ENCODE data around the gene VPS51.

VPS51 gene

DNA sequence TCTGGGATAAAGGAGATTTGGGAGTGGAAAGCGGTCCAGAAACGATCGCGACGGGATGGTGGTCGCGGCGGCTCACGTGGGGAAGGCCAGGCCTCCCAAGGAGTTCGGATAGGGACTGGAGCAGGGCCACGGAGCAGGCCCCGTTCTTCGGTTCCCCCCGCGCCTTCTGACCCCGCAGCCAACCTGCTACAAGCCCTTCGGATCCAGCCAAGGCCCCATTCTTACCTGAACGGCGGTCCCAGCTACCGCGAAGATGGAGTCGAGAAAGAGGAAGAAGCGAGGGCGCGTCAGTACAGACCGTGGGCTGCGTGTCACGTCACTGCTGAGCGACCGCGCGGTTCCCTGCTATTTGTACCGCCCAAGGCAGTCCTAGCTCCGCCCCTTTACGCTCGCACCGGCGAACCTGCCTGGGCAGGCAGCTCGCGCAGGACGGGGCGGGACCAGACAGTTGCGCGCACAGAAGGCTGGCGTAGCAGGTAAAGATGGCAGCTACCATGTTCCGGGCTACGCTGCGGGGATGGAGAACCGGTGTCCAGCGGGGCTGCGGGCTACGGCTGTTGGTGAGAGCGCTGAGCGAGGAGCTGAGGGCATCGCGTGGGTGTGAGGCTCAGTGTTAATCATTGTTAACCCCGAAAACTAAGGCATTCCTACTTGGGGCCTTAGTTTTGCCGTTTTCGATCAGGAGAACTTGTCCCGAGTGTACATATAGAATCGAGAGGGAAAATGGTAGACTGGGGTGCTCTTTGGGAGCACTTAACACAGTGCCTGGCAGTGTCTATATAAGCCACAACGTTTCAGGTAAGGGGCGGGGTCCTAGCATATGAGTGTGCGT, 26.1 kb downstream of the VPS51 start, which contains the start of the genes FAU and MRPL49:
Gene FAU (minus strand): TSS at position 270 of the 832 bp plus-strand sequence. CDS start 321 bp downstream, outside the sequence.
Gene MRPL49 (plus strand): TSS at position 457 of the 832 bp plus-strand sequence. CDS start 26 bp downstream, at position 483.
- peak; percentile 99 for DNase-seq

DNA sequence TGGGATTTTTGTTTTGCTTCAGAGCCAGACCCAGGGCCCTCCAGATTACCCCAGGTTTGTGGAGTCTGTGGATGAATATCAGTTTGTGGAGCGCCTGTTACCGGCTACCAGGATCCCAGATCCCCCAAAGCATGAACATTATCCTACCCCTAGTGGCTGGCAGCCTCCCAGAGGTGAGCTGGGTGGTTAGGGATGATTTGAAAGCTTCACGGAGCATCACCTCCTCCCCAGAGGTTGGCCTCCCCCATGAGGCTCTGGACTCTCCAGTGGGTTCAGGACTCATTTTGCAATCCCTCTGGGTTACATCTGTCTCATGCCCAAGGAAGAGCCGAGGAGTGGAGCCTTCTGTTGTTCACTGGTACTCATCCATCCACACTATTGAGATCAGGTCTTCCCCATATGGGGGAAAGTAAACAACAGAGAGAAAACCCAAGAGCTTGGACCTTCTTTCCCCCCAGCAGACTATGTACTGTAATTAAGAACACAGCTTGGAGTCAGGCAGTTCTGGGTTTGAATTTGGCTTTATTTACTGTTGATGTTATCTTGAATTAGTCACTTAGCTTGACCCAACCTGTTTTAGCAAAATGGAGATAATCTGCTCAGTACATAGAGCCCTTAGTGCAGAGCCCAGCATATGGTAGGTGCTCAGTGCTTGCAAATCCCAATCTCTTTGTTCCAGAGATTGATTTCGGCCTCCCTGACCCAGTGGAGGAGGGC, 28.6 kb downstream of the VPS51 start:
- no peak for DNase-seq

DNA sequence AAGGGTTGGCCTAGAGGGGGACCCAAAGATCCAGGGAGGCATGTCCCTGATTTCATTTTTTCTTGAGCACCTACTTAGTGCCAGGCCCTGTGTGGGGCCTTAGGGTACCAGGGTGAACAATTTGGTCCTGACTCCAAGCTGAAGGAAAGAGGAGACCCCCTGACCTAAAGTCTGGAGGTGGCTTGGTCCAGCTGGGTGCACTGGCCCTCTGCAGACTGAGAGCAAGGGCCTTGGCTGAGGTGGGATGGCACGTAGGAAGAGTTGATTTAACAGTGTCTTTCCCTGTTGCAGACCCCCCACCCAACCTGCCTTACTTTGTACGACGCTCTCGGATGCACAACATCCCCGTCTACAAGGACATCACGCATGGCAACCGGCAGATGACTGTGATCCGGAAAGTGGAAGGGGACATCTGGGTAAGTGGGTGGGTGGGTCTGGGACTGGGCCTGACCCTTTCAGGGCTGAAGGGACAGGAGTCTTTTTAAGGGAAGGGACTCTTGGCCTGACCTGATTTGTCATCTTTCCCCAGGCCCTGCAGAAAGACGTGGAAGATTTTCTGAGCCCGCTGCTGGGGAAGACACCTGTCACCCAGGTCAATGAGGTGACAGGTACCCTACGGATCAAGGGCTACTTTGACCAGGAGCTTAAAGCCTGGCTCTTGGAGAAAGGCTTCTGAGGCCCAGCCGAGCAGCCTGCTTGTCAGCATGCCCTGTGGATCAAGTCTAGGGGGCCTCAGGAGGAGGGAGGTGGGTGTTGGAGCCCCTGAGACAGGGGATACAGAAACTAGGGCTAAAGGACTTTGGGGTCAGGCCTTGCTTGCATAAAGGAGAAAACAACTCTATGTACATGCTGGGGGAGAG, 29.4 kb downstream of the VPS51 start:
- DNase-seq = no peak

DNA sequence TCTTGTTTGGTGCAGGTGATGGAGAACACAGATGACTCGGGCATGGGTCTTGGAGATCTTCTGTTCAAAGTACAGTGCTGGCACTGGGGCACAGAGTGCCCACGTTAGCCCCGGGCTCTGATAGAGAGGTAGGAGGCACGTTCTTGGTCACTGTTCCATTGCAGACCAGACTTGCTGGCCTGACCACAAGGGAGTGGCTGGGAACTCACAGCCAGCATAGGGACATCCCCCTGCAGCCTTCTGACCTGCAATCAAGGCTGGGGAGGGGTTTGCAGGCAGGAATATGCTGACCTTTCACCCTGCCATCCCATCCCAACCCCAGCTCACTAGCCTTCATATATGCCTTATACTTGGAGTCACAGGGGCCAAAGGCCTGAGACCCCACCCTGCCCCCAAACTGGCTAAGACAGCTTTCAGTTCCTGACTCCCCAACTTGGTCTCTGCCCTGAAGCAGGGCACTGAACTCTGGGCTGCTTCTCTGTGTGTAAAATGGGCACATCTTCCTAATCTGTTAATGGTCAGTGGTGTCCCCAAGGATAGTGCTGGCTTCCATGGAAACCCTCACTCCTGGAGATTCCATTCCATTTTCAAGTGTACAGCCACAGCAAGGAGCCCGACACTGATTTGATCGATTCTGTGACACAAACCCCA, 30.7 kb downstream of the VPS51 start:
- no peak for DNase-seq

- DNase-seq = no peak
These were observed 31.6 kb downstream of the VPS51 start for GRCh38 chr11:65127473-65128181.

DNA sequence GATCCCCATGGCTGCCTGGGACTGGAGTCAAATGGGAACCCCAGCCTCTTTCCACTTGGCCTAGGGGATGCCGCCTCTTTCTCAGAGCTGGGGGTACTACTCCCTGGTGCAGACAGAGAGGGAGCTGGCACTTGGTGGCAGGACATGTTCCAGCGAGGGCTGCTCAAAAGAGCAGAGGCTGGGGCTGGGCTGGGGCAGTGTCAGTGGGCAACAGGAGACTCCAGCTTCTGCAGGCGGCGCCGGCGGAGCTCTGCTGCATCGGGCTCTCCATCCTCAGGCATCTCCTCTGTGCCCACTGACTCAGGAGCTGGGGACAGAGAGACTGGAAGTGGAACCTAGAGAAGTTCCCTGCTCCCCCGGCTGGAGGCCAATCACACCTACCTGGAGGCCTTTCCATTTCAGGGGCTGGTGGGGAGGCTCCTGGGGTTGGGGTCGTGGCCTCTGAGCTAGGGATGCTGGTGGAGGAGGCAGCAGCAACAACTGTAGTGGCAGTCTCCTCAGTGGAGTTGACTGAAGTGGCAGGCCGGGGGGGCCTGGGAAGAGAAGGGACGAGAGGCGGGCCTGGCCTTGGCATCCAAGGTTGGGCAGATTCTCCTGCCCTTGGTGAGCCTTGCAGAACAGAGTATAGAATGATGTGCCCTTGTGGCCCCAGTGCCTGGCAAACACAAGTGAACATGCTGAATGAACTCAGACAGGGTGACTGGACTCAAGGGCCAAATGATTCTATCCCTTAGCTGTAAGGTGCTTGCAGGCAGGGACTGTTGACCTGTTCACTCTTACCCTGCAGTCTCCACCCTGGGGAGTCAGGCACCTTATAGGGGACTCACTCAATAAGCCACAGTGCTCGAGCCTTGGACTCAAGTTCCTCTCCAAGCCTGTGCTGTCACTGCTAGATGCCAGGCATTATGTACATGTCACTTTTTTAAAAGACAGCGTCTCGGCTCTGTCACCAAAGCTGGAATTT, 32.5 kb downstream of the VPS51 start:
- no peak for DNase-seq

- no peak for DNase-seq
These were observed 33.8 kb downstream of the VPS51 start for GRCh38 chr11:65129649-65130441.

- no peak for DNase-seq
These were observed 34.8 kb downstream of the VPS51 start for GRCh38 chr11:65130631-65131416.

GRCh38 chr11:65131417-65131776, 35.4 kb downstream of the VPS51 start:
- DNase-seq = no peak

DNA sequence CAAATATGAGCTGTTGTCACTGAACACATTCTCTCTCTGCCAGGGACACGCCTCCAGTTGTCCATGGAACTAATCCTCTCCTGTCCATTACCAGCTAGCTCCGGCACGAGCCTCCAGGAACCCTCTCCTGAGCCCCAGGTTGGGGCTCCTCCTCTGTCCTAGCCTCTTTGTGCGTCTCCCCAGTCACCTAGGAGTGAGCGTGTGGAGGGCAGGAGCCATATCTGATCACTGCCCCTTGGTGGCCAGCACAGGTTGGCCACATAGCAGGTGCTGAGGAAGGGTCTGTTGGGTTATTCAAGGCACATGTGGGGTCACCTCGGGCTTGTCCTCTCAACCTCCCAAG, 35.9 kb downstream of the VPS51 start:
- no peak for DNase-seq

DNA sequence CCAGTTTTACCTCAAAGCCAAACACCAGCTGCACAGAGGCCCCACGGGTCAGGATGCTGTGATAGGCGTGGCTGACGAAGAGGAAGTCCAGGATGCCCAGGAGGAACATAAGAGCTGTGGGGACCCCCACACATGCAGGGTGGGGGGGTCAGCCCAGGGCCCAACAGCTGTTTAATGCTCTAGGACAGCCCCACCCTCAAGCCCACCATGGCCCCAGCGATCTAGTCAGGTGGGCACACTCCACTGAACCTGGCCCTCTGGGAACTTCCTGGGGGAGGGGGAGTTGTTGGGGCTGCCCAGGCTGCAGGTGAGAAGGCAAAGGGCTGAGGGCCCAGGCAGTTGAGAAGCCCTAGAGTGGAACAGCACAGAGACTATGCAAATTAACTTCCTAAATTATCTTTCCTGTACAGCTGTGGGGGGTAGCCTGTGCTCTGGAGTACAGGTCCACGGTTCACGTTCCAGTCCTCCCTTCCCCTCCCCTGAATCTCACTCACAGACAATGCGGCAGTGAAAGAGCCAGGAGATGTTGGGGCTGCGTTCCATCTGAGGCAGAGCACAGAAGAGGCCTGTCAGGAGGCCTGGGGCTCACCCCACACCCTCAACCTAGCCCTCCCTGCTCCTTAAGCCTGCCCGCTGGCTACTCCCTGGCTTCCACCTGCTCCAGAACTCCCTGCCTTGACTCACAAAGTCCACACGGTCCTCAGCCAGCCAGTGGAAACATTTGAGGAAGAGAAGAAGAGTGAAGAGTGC, 36.4 kb downstream of the VPS51 start:
- no peak for DNase-seq

GRCh38 chr11:65132988-65133700, 37.1 kb downstream of the VPS51 start:
- DNase-seq = peak; percentile 51

GRCh38 chr11:65133724-65134123, 37.7 kb downstream of the VPS51 start:
- no peak for DNase-seq

DNA sequence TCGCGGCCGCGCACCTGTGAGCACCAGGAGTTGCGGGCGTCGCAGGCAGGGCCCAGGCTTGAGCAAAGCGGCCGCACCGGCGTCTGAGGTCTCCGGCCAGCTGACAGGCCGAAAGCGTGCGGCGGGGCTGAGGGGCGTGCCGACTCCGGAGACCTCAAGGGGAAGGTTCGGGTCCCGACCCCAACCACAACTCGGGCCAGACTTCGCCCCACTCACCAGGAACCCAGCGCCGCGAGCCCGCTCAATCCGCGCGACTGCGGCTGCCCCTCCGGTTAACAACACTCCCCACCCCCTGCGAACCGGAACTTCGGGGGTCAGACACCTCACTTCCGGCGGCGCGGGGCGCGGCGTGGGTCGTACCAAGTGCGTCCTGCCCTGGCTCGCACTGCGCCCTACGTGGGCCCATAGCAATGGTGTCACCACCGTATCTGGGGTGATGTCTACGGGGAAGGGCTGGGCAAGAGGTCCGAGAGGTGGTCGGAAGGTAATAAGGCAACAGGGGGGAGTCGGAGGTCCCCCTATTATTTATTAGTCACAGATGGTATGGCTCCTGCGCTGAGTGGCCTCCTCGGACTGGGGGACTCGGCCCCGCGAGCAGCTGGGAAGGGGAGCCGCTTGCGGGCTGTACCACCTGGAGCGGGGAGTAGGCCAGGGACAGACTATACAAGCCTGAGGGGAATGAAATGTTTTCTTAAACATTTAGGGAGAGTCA, 38.4 kb downstream of the VPS51 start, which contains the start of gene SYVN1:
Gene SYVN1 (minus strand): TSS at position 280 of the 712 bp plus-strand sequence. CDS start 918 bp downstream, outside the sequence.
- peak; percentile 93 for DNase-seq

DNA sequence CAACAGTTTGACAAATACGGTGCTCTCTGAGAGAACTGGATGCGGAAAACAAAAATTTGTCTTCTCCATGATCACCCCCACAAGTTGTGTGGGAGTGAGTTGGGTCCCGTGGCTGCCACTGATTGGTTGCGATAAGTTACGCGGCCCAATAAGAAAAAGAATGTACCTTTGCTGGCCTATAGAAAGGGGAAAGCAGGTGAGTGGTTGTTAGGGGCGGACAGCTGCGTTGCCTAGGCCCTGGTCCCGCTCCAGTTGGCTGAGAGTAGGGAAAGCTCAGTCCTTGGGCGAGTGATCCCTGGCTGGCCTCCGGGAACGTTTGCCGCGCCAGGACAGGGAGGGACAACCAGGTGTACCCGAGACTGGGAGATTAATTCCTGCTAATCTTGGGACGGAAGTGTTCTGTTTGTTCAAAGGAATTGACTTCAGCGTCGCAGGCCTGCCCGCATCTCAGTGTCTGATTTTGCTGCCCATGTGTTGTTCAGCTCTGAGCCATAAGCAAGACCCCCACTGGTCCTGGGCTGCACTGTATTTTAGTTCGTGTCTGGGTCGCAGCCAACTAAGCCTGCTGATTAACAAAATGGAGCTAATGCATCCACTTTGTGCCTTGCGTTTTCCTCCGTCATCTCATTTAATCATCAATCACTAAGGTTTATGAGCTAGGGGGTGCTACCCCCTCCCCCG, 39.1 kb downstream of the VPS51 start:
- peak; percentile 95 for DNase-seq

DNA sequence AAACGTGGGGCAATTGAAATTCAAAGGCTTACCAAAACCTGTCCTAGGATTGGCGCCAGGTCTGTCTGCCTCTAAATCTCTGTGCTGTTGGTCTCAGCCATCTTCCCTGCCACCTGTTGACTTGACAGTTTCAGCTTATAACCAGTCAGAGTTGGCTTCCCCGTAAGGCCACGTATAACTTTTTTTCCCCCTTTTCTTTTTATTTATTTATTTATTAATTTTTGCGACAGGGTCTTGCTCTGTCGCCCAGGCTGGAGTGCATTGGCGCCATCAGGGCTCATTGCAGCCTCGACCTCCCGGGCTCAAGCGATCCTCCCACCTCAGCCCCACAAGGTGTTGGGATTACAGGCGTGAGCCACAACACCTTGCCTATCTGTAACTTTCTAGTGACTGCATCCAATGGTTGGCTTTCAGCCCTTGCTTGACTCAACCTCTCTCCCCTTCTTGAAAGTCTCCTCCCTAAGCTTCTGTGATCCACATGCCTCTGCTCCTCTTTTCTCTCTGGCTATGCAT, 39.7 kb downstream of the VPS51 start:
- no peak for DNase-seq

Measured in inflammatory macrophage treated with lipopolysaccharide for 4 hours (primary cell).